ENCODE results near the gene RAB44.
"Not testable (repeated sequence)": the region's sequence is repeated elsewhere in the genome, so short reads cannot be mapped to it uniquely, and the experiment has no call there.

Gene RAB44

DNA sequence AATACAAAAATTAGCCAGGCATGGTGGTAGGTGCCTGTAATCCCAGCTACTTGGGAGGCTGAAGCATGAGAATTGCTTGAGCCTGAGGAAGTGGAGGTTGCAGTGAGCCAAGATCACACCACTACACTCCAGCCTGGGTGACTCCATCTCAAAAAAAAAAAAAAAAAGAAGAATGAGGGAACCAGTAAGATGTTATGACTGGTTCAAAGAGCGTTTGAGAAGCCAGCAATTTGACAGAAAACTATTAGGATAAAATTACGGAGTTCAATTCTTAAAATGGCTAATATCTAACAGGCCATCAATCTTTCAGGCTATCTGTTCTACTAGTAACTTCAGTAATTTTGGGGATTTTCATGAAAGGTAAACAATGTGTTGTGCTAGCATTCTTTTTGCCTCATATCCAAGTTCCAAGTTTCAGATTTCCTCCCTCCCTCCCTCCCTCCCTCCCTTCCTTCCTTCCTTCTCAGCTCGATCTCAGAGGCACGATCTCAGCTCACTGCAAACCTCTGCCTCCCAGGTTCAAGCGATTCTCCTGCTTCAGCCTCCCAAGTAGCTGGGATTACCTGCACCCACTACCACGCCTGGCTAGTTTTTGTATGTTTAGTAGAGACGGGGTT, 7.4 kb downstream of the RAB44 start:
- H3K4me3 Mint-ChIP-seq; H3K27ac Mint-ChIP-seq; H3K27me3 Mint-ChIP-seq; H3K36me3 Mint-ChIP-seq; H3K9me3 Mint-ChIP-seq (ENCODE audit: low read depth); H3K4me1 Mint-ChIP-seq (ENCODE audit: low read depth): not testable (repeated sequence)

DNA sequence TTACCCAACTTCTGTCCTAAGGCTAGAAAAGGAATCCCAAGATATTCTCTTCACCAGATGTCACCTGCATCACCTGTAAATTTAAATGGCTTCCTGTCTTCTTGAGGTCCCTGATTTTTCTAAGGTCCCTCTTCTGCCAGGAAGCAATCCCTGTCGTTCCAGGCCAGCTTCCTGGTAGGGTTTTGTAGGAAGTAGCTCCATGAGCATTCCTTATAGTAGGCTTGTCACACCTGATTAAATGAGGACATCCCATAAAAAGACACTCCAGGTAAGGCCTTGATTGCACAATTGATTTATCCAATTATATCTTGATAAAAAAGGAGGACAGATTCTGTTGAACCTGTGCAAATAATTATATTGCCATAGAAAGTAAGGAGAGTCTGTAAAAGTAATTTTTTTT, 8.7 kb downstream of the RAB44 start:
- Mint-ChIP-seq H3K9me3 (ENCODE audit: low read depth) (no peaks in the 10 kb centered on the region), H3K4me3 (no peak overlapping the region), H3K4me1 (ENCODE audit: low read depth) (no peaks in the 10 kb centered on the region), H3K27me3 (no peaks in the 10 kb centered on the region), H3K27ac (no peak overlapping the region), H3K36me3 (no peaks in the 10 kb centered on the region)

DNA sequence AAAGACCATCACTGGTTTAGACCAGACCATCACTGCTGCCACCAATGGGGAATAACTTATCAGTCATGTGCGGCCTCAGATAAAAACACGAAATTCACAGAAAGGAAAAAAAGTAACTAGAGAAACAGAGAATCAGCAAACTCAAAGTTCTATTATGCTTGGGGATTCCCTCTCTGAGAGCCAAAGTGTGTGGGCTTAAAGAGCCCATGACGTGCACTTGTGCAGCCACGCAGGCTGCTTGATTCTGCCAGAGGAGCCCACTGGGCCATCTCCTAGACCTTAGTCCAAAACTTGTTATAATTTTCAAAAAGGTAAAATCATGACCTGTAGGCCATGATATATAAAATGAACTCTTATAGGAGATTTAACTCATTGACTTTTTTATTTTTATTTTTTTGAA, 15.2 kb downstream of the RAB44 start:
- H3K4me3 Mint-ChIP-seq: no peak overlapping the region
- H3K27ac Mint-ChIP-seq: no peak overlapping the region
- H3K4me1 Mint-ChIP-seq (ENCODE audit: low read depth): no peaks in the 10 kb centered on the region
- no peaks in the 10 kb centered on the region for H3K36me3 Mint-ChIP-seq
- H3K27me3 Mint-ChIP-seq: no peaks in the 10 kb centered on the region
- no peaks in the 10 kb centered on the region for H3K9me3 Mint-ChIP-seq (ENCODE audit: low read depth)

- Mint-ChIP-seq H3K9me3 (ENCODE audit: low read depth) (no peaks in the 10 kb centered on the region), H3K36me3 (no peaks in the 10 kb centered on the region), H3K4me3 (no peak overlapping the region), H3K27ac (no peak overlapping the region), H3K4me1 (ENCODE audit: low read depth) (no peaks in the 10 kb centered on the region), H3K27me3 (no peaks in the 10 kb centered on the region)
Observed at GRCh38 chr6:36713846-36714245, 16.2 kb downstream of the RAB44 start.

GRCh38 chr6:36714511-36714910, 16.9 kb downstream of the RAB44 start:
- Mint-ChIP-seq H3K9me3 (ENCODE audit: low read depth) (no peaks in the 10 kb centered on the region), H3K27ac (no peak overlapping the region), H3K4me1 (ENCODE audit: low read depth) (no peaks in the 10 kb centered on the region), H3K4me3 (no peak overlapping the region), H3K36me3 (no peaks in the 10 kb centered on the region), H3K27me3 (no peaks in the 10 kb centered on the region)

DNA sequence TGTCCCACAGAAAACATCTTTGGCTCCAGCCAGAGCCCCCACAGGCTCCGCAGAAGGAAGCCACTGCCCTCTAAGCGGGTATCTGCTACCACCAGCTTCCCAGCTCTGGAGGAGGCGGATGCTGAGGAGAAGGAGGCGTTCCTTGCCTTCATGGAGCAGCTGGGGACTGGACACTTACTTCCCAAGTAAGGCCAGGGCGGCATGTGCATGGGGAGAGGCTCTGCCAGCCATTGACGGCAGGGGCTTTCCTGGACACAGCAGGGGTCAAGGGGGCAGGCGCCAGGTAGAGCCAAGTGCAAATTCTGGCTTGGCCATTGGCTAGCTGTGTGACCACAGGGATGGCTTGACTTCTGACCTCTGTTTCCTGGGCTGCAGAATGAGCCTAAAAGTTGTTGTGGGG, 17.8 kb downstream of the RAB44 start:
- no peaks in the 10 kb centered on the region for H3K36me3 Mint-ChIP-seq
- no peaks in the 10 kb centered on the region for H3K4me1 Mint-ChIP-seq (ENCODE audit: low read depth)
- H3K27ac Mint-ChIP-seq: no peak overlapping the region
- H3K27me3 Mint-ChIP-seq: no peaks in the 10 kb centered on the region
- H3K4me3 Mint-ChIP-seq: no peak overlapping the region
- H3K9me3 Mint-ChIP-seq (ENCODE audit: low read depth): no peaks in the 10 kb centered on the region

- no peaks in the 10 kb centered on the region for H3K27me3 Mint-ChIP-seq
- H3K4me3 Mint-ChIP-seq: no peak overlapping the region
- H3K9me3 Mint-ChIP-seq (ENCODE audit: low read depth): no peaks in the 10 kb centered on the region
- no peaks in the 10 kb centered on the region for H3K4me1 Mint-ChIP-seq (ENCODE audit: low read depth)
- H3K27ac Mint-ChIP-seq: no peak overlapping the region
- H3K36me3 Mint-ChIP-seq: no peaks in the 10 kb centered on the region
Observed at GRCh38 chr6:36716476-36717093, 19.0 kb downstream of the RAB44 start.

GRCh38 chr6:36717231-36717825, 19.7 kb downstream of the RAB44 start:
- no peak overlapping the region for H3K27ac Mint-ChIP-seq
- H3K4me1 Mint-ChIP-seq (ENCODE audit: low read depth): no peaks in the 10 kb centered on the region
- H3K9me3 Mint-ChIP-seq (ENCODE audit: low read depth): no peaks in the 10 kb centered on the region
- H3K36me3 Mint-ChIP-seq: no peaks in the 10 kb centered on the region
- H3K27me3 Mint-ChIP-seq: no peaks in the 10 kb centered on the region
- no peak overlapping the region for H3K4me3 Mint-ChIP-seq

DNA sequence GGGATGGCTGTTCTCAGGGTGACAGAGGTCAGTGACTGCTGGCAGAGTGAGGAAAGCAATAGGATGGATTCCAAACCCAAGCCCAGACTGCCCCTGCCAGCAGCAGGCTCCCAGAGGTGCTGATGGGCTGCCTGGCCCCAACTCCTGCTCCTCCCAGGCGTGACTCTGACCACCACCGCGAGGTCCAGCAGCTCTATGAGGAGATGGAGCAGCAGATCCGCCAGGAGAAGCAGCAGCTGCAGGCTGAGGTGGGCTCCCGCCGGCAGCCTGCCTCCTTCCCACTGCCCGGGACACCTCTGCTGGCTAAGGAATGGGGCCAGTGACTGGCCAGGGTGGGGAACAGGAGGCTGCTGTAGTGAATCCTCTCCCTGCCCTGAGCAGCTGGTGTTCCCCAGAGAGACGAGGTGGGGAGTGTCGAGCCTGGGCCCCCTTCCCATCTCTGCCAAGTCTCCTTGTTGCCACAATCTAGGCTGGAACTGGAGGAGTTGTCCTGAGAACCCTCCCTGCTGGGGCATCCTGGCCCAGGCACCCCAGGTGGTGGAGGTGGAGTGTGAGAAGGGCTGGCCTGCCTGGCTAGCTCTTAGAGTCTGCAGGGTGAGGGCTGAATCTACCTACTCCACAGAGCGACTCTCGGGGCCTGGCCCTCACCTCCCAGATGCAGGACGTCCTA, 20.4 kb downstream of the RAB44 start:
- H3K4me3 Mint-ChIP-seq: no peak overlapping the region
- no peak overlapping the region for H3K27ac Mint-ChIP-seq
- no peaks in the 10 kb centered on the region for H3K36me3 Mint-ChIP-seq
- no peaks in the 10 kb centered on the region for H3K4me1 Mint-ChIP-seq (ENCODE audit: low read depth)
- H3K9me3 Mint-ChIP-seq (ENCODE audit: low read depth): no peaks in the 10 kb centered on the region
- H3K27me3 Mint-ChIP-seq: no peaks in the 10 kb centered on the region

DNA sequence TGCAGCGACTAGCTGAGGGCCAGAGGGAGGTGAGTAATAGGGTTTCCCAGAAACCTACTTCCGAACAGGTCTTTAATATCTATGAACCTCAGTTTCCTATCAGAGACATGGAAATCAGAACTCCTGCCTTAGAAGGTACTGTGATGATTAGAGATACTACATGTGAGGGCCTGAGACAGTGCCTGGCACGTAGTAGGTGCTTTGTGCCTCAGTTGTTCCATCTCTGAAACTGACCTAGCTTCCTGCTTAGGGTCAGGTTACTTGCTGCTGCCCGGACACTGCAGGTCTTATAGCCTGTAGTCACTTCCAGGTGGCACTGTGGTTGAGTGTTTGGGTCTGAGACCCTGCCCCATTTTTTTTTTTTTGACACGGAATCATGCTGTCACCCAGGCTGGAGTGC, 20.9 kb downstream of the RAB44 start:
- Mint-ChIP-seq H3K36me3 (no peaks in the 10 kb centered on the region), H3K27ac (no peak overlapping the region), H3K27me3 (no peaks in the 10 kb centered on the region), H3K4me3 (no peak overlapping the region), H3K9me3 (ENCODE audit: low read depth) (no peaks in the 10 kb centered on the region), H3K4me1 (ENCODE audit: low read depth) (no peaks in the 10 kb centered on the region)

GRCh38 chr6:36719126-36719525, 21.5 kb downstream of the RAB44 start:
- Mint-ChIP-seq H3K27ac (no peak overlapping the region), H3K9me3 (ENCODE audit: low read depth) (no peaks in the 10 kb centered on the region), H3K4me1 (ENCODE audit: low read depth) (no peaks in the 10 kb centered on the region), H3K4me3 (no peak overlapping the region), H3K27me3 (no peaks in the 10 kb centered on the region), H3K36me3 (no peaks in the 10 kb centered on the region)

GRCh38 chr6:36720251-36721141, 22.9 kb downstream of the RAB44 start:
- Mint-ChIP-seq H3K9me3 (ENCODE audit: low read depth) (no peaks in the 10 kb centered on the region), H3K4me1 (ENCODE audit: low read depth) (no peaks in the 10 kb centered on the region), H3K4me3 (no peak overlapping the region), H3K36me3 (no peaks in the 10 kb centered on the region), H3K27ac (no peak overlapping the region), H3K27me3 (no peaks in the 10 kb centered on the region)

DNA sequence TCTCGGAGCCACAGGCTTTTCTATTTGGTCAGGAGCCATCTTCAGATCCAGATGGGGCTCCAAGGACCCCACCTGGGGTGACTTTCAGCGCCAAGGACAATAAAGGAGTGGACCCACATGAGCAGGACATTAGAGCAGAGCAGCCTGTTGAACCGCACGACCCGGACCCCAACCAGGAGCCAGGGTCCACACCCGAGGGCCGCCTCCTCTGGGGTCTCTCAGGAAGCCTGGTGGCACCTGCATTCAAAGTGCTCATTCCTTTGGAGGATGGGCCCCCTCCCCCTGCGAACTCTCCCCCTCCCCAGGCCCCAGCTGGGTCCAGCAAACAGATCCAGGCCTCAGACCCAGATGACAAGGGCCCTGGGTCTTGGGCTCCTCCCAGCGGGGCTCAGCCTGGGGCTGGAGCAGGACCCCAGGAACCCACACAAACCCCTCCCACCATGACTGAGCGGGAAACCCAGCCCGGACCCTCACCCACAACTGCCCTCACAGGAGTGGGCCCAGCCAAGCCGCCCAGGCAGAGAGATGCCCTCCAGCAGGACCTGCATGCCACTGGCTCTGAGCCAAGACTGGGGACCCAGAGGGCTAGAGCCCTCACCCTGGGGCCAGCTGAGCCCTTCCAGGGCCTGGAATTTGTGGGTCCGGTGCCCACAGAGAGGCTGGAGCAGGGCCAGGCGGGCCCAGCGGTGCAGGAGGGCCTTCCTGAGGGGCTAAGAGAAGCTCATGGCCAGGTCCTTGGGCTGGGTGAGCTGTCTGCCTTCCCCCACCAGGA, 23.9 kb downstream of the RAB44 start:
- Mint-ChIP-seq H3K4me1 (ENCODE audit: low read depth) (peaks cover 2% of the 10 kb centered on the region), H3K9me3 (ENCODE audit: low read depth) (no peaks in the 10 kb centered on the region), H3K36me3 (no peaks in the 10 kb centered on the region), H3K27ac (no peak overlapping the region), H3K4me3 (no peak overlapping the region), H3K27me3 (no peaks in the 10 kb centered on the region)

GRCh38 chr6:36722365-36722764, 24.7 kb downstream of the RAB44 start:
- Mint-ChIP-seq H3K9me3 (ENCODE audit: low read depth) (no peaks in the 10 kb centered on the region), H3K4me3 (no peak overlapping the region), H3K27me3 (no peaks in the 10 kb centered on the region), H3K4me1 (ENCODE audit: low read depth) (peaks cover 5% of the 10 kb centered on the region), H3K36me3 (no peaks in the 10 kb centered on the region), H3K27ac (no peak overlapping the region)
